Stimulated activated CD8-positive, alpha-beta memory T cell treated with anti-CD3 and anti-CD28 coated beads, Interleukin-2, amount 100 ng/mL, for 1 hour (primary cell): ENCODE data around the gene C9.
"Not testable (repeated sequence)": the region's sequence is repeated elsewhere in the genome, so short reads cannot be mapped to it uniquely, and the experiment has no call there.

ENCODE experiments used
- DNase-seq, 2 donors: peaks; one replicate each; pipeline ENCODE4 v3.0.0-alpha.2; 2020; ENCODE audit warnings: low read depth in 2 of 2

Gene C9

DNA sequence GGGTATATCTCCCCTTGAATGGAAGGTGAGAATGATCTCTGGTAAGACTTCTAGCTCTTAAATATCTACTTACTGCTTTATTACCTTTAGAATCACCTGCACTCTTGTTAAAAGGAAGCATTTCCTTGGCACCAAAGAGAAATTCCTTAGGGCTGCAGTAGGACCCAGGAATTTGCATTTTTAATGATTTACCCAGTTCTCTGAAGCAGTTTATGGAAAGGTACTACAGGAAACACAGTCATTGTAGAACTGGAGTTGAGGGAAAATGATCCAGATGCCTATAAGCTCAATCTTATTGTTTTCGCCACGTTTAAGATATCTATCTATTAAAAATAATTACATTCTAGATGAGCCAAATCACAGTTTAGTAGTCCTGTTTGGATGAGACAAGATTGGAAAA lies 9.5 kb upstream of the C9 start:
- no peak for DNase-seq

DNA sequence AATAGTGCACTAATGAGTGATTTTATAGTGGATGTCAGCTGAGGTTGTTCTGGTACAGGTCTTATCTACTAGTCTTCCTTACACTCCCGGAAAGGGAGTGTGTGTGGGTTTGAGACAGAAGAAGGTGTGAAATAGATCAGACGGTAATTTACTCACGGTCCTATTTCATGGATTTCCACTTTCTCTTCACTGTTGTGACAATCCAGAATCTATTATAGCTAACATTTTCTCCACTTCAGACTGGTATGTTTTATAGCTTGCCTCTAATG lies 7.0 kb upstream of the C9 start:
- no peak for DNase-seq

DNA sequence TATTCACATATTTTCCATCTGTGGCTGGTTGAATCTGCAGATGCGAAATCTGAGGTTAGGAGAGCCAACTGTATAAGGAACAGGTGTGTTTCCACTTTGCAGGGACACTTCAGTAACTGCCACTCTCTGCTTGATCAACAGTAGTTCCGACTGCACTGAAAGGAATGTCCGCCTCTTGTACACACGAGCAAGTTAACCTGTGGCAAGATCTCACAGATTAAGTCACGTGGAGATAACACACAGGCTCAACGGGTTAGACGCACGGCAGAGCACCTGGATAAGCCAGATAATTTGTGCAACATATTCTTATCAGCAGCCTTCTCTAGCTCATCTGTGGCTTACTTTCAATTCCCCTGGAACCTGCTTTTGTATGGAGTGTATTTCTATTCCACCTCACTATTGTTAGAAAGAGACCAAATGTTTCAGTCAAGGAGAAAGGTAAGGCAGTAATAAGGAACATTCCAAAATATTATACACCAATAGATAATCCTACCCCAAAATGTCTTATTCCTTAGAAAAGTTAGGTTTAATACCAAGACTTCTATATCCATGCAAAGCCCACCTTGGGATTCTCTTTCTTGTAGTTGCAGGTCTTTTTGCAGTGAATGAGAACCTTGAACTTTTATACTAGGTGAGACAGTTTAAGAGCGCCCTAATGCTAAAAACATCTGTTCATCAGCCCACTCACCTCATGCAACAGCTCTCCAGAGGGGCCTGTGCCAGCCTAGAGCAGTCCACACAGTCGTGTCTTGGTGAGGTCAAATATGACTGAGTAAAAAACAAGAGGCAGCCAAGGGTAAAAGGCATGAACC lies 6.5 kb upstream of the C9 start:
- no peak for DNase-seq

DNA sequence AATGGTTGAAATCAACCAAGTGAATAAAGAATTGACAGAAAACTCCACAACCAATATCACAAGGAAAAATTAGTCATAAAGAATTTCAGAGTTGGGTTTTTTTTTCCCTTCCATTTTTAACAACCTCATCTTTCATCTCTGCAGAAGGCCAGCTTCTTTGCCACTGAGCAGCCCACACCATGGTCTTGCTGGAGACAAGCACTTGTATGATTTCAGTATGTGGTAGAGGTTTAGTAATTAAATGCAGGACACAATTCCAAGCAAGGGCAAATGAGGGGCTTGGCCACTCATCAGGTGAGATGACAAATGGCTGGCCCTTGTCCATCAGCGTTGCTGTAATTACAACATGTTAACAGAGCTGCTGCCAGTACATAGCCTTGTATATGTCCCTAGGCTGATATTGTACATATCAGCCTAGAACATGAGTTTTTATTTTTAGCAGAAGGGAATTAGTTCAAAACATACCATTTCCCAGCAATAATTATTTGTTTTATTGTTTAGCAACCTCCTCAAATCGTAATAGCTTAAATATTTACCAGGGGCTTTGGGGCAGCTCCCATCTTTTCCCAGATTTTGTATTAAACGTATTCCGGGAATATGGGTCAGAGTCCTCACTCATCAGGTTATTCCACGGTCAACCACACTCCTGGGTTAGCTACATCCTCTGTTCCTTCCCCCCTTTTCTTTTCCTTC lies 5.0 kb upstream of the C9 start:
- no peak for DNase-seq

DNA sequence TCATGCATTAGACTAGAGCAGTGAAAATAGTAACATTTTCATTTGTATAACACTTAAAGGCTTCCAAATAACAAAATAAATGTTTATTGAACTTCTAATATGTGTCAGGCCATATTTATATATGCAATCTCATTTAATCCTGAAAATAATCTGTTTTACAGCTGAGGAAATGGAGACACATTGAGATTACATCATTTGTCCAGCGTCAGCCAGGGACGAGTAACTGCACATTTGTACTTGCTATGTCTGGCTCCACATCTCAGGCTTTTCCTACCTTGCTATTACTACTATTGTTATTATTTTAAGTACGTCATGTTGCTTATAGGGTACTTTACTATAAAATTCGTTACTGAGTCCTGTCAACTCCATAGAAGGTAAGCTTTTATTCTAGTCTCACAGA lies 3.8 kb upstream of the C9 start:
- DNase-seq, result no peak

DNA sequence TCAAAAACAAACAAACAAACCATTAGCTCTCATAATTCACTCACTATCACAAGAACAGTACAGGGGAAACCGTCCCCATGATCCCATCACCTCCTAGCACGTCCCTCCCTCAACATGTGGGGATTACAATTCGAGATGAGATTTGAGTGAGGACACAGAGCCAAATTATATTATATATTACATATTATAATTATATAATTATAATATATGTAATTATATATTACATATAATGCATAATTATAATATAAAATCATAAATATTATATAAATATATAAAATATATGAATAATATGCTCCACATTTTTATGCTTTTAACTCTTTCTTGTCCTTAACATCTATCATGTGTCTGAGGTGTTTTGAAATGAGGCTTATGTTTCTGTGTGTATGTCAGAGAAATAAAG lies 3.4 kb upstream of the C9 start:
- no peak for DNase-seq

DNA sequence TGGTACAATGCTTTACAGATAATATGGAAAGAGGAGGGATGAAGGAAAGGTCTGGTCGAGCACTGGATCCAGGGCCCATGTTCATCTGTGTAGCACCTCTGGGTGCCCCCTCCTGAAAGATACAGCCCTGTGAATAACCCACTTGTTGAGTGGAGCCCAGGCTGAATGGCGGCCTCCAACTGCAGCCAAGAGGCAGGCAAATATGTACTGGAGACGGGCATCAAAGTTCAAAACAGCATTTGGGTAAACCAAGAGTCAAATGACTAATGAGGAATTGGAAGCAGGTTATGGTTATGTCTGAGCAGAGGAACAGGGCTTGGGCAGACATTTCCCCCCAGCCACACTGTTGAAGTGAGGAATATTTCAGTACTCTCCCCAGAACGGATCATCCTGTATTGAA lies 1.1 kb downstream of the C9 start:
- no peak for DNase-seq

DNA sequence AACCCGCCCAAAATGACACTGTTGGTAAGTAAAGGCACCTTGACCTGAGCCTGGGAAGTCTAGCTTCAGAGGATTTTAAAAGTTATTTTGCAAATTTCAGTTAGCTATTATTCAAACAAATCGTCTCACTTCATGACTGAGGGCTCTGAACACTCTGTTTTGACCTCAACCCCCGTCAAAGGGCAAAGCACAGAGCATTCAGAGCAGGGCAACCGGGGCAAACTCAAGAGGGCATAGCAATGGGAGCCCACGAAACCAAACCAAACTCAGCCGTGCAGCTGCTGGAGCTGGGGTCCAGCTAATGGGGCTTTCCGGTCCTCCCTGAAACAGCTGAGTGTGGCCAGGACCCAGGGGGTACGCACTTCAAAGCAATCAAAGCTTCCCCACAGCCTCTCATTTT lies 1.6 kb downstream of the C9 start:
- DNase-seq, result no peak

DNA sequence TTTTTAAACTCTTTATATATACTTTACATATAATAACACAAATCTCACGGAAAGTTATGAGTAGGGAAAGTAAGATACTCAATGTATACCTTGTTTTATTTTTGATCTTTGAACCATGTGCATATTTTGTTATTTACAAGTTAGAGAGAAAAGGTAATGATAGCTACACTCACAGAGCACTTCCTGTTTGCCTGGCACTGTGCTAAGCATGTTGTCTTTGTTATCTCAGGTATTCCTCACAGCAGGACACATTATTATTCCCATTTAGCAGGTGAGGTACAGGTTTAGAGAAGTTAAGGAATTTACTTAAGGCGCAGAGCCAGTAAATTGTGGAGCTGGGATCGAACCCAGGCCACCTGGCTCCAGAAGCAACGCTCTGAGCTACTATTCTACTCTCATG lies 3.0 kb downstream of the C9 start:
- no peak for DNase-seq

DNA sequence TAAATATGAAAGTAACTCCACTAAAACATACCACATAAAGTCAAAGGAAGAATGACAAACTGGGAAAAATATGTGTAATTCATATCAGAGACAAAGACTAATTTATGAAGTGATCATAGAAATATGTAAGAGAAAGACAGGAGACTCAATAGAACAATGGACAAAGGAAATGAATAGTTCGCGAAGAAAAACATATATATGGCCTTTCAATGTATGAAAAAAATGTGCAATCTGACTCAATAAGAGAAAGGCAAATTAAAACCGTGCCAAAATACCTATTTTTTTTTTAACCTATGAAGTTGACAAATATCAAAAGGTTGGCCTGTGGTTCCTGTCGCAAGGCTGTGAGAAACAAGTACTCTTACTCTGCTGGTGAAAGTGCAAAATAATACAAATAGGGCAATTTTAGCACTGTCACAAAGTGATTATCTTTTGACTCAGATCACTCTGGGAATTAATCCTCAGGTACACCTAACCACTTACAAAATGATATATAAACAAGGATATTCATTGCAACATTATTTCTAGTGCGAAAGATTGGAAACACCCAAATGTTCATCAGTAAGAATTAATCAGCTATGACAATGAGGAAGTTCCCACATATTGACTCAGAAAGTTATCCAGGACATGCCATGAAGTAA lies 3.7 kb downstream of the C9 start:
- DNase-seq, result no peak

DNA sequence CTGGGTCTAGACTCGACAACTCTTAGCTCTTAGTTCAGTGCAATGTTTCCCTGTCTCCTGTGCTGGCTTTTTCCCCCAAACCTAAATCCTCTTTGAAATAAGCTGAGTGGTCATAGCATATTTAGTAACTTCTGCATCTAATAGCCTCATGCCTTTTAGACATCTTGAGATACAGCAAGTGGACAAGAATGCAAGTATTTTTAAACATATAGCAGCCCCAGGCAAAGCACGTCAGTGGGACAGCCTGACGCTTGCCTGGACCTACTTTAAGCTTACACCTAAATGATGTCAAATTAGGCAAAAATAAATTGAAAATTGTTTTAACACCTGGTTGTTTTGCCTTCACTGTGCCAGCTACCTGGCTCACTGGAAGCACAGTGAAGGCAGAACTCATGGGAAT lies 8.0 kb downstream of the C9 start:
- DNase-seq, result no peak

DNA sequence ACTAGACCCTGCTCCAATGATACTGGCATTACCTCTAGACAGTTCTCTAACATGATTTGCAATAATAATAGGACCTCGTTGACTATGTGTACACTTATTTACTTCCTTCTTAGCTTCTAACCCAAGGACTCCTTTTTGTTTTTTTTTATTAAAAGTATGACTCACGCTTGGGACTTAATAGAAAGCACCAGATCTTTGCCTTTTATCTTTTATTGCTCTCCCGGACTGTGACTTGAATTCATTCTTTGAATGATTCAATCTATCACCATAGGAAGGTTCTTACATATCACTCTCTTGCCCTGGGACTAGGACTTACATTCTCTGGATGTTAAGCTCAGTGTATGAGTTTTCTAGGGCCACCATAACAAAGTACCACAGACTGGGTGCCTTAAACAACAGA lies 9.0 kb downstream of the C9 start:
- no peak for DNase-seq

DNA sequence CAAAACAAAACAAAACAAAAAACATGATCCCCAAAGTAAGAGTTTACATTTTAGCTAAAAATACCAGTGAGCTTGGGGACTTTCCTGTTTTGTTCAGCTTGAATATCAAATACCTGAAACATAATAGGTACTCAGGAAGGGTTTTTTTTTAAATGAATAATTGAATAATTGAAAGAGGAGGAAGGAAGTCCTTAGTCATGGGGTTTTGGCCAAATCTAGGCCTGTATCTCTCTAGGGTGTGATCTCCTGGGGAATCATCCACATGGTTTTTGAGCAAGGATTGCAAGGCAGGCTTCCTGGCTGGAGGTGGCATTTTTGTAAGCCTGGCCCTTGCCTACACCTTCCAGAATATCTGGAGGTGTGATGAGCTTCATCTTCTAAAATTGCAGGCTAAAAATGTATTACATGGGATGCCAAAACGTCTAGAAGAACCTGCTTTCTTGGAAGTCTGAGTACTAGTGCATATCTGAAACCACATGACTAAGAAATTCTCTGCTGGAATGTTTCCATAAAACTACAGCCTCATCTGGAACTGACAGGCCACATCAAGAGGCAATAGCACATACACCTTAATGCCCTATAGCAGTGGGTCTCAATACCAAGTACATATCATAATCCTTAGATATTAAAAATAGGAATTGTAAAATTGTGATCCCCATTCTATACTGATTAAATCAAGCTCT lies 10.4 kb downstream of the C9 start:
- DNase-seq, result no peak

DNA sequence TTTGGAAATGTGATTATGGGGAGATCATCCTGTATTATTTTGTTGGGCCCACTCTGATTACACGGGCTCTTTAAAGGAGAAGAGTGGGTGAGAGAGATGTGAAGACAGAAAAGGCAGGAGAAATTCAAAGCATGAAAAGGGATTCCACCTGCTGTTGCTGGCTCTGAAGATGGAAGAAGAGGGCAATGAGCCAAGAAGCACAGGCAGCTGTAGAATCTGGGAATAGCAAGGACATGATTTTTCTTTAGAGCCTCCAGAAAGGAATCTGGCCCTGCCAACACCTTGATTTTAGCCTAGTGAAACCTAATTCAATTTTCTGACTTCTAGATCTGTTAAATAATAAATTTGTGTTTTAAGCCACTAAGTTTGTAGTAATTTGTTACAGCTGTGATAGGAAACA lies 11.3 kb downstream of the C9 start:
- no peak for DNase-seq

DNA sequence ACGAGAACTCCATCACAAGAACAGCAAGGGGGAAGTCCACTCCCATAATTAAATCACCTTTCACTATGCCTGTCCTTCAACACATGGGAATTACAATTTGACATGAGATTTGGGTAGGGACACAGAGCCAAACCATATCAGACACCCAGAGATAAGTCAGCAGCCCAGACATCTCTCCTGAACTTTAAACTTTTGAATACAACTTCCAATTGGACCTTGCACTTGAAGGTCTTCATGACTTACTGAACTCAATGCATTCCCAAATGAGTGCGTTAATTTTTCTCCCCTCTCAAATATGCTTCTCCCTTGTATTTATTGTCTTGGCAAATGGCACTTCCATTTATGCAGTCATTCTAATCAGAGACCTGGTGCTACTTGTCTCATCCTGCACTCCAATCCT lies 12.1 kb downstream of the C9 start:
- DNase-seq, result no peak

DNA sequence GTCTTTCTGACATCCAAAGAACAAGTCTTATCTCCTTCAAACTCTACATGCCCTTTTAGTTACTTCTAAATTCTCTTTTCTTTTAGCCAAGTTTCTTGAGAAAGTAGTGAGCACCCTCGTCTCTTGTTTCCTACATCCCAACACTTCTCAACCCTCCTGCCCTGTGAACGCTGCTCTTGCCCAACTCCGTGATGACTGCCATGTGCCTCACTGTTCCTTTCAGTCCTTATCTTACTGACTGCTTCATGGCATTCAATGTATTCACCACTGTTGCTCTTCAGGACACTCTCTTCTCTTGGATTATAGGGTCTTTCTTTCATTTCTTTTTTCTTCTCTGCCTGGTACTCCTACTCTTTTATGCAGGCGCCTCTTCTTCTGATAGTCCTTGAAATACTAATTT lies 14.8 kb downstream of the C9 start:
- DNase-seq, result no peak

DNA sequence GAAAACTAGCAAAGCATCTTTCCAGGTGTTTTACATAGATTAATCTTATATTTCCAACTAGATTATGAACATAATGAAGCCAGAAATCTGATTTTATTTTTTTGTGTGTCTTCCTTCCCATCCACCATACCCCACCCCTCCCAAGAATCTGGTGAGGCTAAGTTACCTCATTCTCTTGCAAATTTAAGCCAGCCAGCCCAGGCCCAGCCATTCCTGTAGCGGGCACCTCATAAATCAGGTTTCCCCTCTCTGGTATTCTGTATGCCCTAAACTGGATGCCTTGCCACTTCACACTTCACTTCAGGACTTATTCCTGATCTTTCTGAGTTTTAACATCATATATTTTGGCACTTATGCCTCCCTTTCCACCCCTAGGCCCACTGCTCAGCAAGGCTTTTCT lies 21.8 kb downstream of the C9 start:
- no peak for DNase-seq

DNA sequence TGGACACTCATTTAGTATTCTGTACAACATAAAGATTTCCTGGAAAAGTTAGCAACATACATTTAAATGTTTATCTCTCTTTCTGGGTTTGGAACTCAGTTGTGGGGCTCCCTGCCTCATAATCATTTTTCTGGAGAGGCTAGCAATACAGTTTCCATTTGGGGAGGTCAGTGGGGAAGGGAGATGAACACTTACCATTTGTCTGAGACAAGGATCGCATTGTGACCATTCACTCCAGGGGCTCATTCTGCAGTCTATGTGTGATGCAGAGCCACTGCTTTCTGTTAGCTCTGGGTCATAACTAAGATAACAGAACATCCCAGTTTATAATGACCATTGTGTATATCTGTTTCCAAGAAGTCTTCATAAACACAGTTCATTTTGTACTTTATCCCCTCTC lies 22.4 kb downstream of the C9 start:
- no peak for DNase-seq

DNA sequence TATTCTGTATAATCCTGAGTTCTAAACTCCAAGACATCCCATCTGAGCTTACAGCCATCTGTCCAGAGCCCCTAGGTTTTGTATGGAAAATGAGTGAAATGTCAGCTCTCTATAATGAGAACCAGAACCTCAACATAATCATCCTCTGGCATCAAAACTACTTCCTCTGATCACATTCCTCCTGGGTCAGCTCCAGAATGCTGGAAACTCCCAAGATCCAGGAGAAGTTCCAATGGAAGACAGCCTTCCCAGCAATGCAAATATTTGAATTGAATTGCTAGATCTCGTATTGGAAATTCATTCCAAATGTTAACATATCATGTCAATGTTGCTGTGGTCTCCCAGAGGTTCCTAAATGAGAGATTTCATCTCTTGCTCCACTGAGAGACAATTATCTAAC lies 23.8 kb downstream of the C9 start:
- no peak for DNase-seq

DNA sequence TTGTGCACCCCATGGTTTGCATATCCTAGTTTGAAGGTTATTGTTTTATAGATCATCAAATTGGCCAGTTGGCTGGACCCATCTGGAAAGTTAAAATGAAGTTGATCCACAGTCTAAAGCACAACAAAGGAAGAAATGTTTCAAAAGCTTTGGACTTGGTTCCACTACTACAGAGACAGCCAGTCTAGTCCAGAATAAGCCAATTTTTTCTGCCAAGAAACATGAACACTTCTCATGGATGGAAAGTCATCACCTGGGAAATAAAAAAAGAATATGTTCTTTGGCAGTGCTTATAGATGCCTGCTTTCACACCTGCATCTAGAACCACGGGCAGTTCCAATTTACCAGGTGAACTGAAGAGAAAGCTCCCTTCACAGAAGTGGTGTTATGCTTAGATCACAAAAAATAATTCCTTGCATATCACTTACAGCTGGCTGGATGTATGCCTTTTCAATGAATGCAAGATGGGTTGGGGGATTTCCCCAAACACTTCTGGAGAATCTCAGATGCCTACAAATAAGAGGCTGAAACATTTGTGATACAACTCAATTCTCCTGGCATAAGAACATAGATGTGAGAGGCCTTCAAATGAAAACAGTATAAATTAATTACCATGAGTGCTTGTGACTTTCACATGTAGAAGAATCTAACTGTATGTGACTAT lies 26.9 kb downstream of the C9 start:
- no peak for DNase-seq

DNA sequence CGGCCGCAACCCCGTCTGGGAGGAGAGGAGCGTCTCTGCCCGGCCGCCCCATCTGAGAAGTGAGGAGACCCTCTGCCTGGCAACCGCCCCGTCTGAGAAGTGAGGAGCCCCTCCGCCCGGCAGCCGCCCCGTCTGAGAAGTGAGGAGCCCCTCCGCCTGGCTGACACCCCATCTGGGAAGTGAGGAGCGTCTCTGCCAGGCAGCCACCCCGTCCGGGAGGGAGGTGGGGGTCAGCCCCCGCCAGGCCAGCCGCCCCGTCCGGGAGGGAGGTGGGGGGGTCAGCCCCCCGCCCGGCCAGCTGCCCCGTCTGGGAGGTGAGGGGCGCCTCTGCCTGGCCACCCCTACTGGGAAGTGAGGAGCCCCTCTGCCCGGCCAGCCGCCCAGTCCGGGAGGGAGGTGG lies 30.0 kb downstream of the C9 start:
- not testable (repeated sequence) for DNase-seq

DNA sequence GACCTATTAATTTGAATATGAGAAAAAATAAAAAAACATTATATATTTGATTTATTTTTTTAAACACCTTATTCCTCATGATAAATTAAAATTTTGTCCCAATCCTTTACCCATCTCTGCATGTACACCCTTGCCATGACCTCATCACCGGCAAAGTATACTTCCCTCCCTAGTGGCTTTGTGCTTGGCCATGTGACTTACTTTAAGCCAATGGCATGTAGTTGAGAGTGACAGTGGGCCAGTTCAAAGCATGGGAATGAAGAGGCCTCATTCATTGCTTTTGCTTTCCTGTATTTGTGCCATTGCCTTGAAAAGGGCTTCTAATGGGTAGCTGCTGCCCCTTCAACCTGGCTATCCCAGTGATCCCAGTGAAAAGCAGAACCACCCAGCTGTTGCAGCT lies 31.2 kb downstream of the C9 start:
- DNase-seq, result no peak
